Astrocyte of the hippocampus (primary cell): ENCODE results near the gene SENP3.
"Not testable (repeated sequence)": the region's sequence is repeated elsewhere in the genome, so short reads cannot be mapped to it uniquely, and the experiment has no call there.

Experiments used
- DNase-seq: peaks from one replicate; pipeline ENCODE4 v3.0.0; 2011; ENCODE audit warnings: low read depth, low spot score

SENP3 gene

DNA sequence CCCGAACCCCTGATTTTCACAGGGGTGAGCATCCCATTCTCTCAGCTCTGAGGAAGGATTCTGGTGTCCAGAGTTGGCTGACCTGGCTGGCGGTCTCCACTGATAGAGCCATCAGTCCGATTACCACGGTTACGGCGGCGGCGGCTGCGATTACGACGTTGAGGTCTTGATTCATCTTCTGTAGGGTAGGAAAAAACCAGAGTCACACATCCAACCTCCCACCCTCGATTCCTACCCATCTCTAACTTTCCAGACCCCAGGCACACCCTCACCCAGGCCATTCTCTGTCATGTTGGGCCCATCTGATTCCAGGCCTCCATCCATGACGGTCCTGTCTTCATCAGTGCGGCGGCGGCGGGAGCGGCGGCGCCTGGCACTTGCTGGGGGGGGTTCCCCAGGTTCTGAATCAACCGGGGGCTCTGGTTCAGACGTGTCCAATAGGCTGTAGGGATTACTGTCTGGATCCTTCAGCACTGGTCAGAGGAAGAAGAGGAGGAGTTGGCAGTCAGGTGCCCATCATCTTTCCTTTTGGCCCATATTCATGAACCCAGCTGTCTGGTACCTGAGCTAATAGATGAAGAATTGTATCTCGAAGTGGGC is 30.8 kb downstream of the SENP3 start:
- DNase-seq, result no peak

- no peak for DNase-seq
Measured at GRCh38 chr17:7593296-7593695, 31.6 kb downstream of the SENP3 start.

- not testable (repeated sequence) for DNase-seq
Measured at GRCh38 chr17:7597561-7597960, 35.8 kb downstream of the SENP3 start.

- no peak for DNase-seq
Measured at GRCh38 chr17:7606280-7606679, 44.6 kb downstream of the SENP3 start.

GRCh38 chr17:7610641-7611040 is 48.9 kb downstream of the SENP3 start:
- no peak for DNase-seq

GRCh38 chr17:7611635-7612293 is 50.0 kb downstream of the SENP3 start:
- DNase-seq, result peak; percentile 13

DNA sequence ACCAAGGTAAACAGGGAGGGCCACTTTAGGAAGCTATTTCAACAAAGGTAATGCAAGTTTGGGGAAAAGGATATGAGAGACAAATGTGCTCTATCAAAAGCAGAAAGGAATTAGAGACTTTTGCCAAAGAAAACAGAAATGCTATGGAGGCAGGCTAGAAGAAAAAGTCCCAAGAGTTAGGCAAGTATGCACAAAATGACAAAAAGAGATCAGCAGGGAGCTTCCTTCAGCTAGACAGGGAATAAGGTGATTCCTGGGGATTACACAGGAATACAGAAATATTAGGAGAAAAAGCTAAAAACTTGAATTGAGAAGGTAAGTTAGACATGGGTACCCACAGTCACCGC is 50.5 kb downstream of the SENP3 start:
- DNase-seq, result peak; percentile 37

GRCh38 chr17:7613769-7614424 is 52.2 kb downstream of the SENP3 start:
- peak; percentile 46 for DNase-seq

GRCh38 chr17:7614425-7615264 is 52.9 kb downstream of the SENP3 start, which contains the start of gene FXR2:
Gene FXR2, minus strand, starts transcription at chr17:7614897. Its CDS starts 365 bp downstream, at chr17:7614532.
- peak; percentile 100 for DNase-seq

GRCh38 chr17:7615265-7615747 is 53.6 kb downstream of the SENP3 start:
- no peak for DNase-seq

DNA sequence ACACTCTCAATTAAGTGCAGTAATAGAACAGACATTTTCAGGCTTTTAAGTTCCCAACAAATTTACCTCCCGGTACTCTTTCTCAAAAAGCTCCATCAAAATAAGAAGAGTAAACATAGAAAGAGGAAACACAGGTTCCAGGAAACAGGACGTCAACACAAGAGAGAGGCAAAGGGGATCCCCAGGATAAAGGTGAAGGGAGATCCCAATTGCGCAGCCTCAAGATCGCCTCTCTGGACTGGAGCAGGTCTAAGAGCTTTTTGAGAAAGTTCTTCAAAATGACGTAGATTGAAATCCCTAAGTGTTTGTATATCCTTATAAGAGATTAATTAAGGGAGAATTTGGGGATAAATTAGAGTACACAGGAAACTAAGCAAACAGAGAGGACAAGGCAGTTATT is 56.9 kb downstream of the SENP3 start:
- DNase-seq, result no peak

GRCh38 chr17:7620835-7621234 is 59.1 kb downstream of the SENP3 start:
- no peak for DNase-seq
